HG02678 (cell line): ENCODE results near the gene SEMA4C.
A peak's percentile ranks its signal among the peaks of the same experiment; 100 is the strongest.

Experiments used
- ATAC-seq: cut with Tn5 transposase; IDR thresholded peaks from one replicate; pipeline ENCODE4 v1.9.1; 2021; ENCODE audit warnings: mild to moderate bottlenecking, moderate library complexity; ENCODE audit not compliant: unreplicated experiment

Gene SEMA4C

GRCh38 chr2:96869822-96870625, at the start of gene SEMA4C:
Gene SEMA4C, minus strand, starts transcription at chr2:96870080. Its CDS starts 2,194 bp downstream, at chr2:96867886.
- peak; percentile 26 for ATAC-seq

GRCh38 chr2:96918754-96919550, 49.1 kb upstream of the SEMA4C start:
- ATAC-seq, result no peak

- ATAC-seq, result no peak
Observed at GRCh38 chr2:96918092-96918753, 48.3 kb upstream of the SEMA4C start.

- ATAC-seq, result no peak
Observed at GRCh38 chr2:96916646-96917543, 47.0 kb upstream of the SEMA4C start.

- no peak for ATAC-seq
Observed at GRCh38 chr2:96916156-96916630, 46.3 kb upstream of the SEMA4C start.

GRCh38 chr2:96914332-96914731, 44.5 kb upstream of the SEMA4C start:
- ATAC-seq, result no peak

- ATAC-seq, result no peak
Observed at GRCh38 chr2:96913398-96914202, 43.7 kb upstream of the SEMA4C start.

- no peak for ATAC-seq
Observed at GRCh38 chr2:96913117-96913397, 43.2 kb upstream of the SEMA4C start.

- no peak for ATAC-seq
Observed at GRCh38 chr2:96912346-96913116, 42.7 kb upstream of the SEMA4C start.

GRCh38 chr2:96909611-96910021, 39.7 kb upstream of the SEMA4C start:
- ATAC-seq, result no peak

- no peak for ATAC-seq
Observed at GRCh38 chr2:96907115-96908041, 37.5 kb upstream of the SEMA4C start.

GRCh38 chr2:96906729-96907114, 36.8 kb upstream of the SEMA4C start:
- ATAC-seq, result no peak

- no peak for ATAC-seq
Observed at GRCh38 chr2:96903815-96904214, 33.9 kb upstream of the SEMA4C start.

GRCh38 chr2:96903318-96903717, 33.4 kb upstream of the SEMA4C start:
- no peak for ATAC-seq

- ATAC-seq, result no peak
Observed at GRCh38 chr2:96900237-96900636, 30.4 kb upstream of the SEMA4C start.

GRCh38 chr2:96899413-96899741, 29.5 kb upstream of the SEMA4C start:
- no peak for ATAC-seq

GRCh38 chr2:96898641-96899412, 28.9 kb upstream of the SEMA4C start:
- no peak for ATAC-seq
